HG02884 (cell line): Measurements from ENCODE around the gene SLC19A1.
A peak's percentile ranks its signal among the peaks of the same experiment; 100 is the strongest.

Experiments used
- ATAC-seq: cut with Tn5 transposase; IDR thresholded peaks from one replicate; pipeline ENCODE4 v1.9.1; 2021; ENCODE audit warnings: mild to moderate bottlenecking, moderate library complexity; ENCODE audit not compliant: unreplicated experiment

The SLC19A1 gene

DNA sequence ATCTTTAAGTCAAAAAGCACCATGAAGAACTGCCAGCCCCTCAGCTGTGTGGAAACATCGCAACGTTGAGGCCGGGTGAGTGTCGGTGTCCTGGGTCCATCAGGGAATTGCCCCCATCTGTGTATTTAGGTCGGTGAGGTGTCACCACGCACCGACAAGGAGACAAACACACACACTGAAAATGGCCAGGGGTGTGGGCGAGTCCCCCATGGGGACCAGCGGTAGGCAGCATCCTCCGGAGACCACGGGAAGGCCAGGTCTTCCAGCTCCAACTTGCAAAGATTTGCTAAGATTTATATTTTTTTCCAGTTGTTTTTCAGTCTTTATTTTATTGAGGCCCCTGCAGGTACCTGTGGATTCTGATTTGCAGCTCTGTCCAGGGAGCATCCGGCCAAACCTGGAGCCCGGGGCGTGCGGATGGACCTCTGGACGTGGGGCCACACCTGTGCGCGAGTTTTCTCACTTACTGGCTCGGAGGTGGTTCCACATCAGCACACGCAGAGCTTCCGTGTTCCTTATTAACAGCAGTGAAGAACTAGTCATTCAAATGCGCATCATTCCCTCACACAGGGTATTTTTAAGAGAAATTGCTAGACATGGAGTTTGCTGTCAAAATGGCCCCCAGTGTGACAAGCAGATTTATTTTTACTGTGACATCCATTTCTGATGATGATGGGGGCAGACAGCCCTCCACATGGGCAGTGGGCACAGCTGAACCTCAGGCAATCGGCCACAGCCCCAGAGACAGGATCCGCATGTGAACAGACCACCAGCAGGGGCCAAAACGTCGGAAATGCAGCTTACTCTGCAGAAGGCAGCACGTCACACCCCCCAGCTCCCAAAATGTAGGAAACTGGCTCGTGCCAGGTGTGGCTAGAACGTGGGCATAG, 17.2 kb upstream of the SLC19A1 start:
- ATAC-seq, result no peak

DNA sequence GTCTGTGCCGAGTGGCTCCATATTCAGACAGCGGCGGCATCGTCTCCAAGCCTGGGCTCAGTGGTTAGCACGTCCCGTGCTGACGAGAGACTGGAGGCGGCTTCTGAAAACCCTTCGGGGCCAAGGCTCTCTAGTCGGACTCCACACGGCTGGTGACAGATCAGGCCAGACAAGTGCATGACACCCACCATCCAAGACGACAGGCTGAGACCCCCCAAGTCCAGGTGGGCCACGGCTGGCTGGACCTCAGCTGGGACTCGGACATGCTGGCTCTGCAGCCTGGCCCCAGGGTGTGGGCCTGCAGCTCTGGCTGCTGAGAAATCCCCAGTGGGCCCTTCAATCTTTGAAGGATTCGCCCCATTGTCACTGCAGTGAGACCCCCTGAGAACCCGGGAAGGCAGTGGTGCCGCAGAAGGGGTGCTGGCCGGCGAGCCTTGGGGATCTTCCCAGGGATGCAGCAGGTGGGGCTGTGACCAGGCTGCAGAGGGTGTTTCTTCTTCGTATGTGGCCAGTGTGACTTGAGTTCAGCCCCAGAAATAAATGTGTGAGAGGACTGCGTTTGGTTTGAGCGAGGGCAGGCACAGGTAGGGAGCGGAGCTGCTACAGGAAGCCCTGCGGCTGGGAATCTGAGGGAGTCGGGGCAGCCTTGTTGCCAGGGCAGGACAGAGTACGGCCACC, 15.9 kb upstream of the SLC19A1 start:
- ATAC-seq, result no peak

DNA sequence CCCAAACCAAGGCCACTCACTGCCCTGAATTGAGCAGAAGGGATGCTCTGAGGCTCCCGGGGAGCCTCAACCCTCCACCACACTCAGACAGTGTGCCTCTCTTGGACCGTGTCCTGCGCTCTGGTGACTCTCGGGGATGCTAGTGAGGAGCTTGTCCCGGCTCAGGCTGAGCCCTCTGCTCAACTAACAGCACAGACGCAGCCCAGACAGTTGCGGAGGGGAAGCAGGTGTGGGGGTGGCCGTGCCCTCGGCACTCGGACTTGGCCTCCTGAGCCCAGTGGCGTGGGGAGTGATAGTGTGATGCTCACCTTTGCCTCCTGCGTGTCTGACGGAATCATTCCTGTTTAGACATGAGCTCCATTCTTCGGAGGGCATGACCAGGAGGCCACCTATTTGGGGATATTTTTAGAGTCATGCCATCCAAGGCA, 15.4 kb upstream of the SLC19A1 start:
- ATAC-seq, result no peak

DNA sequence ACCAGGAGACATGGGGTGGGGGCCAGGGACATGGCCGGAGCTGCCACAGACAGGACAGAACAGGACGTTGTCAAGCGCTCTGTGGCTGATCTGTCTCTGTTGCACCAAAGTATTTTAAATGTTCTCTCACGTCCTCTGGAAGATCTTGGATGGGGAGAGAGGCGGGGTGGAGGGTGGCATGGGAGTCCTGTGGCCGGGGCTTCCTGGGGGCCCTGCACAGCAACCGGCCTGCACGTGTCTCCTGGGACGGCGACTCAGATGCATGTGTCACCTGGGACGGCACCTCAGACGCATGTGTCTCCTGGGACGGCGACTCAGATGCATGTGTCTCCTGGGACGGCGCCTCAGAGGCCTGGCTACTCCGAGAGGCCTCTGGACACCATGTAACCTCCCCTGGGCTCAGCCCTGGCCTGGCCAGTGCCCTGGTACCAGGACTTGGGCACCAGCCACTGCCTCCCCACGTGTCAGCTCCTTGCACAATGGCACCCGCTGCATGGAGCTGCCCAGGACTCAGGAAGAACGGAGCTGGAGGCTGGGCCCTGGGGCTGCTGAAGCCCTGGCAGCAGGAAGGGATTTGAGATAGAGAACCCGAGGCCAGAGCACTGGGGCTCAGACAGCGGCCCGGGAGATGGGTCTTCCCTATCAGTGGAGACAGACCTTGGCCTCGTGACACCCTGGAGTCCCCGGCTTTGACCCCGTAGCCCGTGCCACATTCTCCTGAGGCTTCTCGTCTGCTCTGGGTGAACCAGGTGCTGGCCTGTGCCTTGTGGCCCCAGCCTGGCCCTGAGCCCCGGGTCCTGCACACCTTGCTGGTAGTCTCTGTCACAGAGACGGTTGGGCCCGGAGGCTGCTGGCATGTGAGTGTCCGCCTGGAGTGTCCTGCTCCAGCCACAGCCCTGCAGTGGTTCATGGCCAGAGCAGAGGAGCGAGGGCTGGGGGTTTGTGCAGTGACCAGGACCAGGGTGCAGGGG, 14.7 kb upstream of the SLC19A1 start:
- ATAC-seq, result no peak

DNA sequence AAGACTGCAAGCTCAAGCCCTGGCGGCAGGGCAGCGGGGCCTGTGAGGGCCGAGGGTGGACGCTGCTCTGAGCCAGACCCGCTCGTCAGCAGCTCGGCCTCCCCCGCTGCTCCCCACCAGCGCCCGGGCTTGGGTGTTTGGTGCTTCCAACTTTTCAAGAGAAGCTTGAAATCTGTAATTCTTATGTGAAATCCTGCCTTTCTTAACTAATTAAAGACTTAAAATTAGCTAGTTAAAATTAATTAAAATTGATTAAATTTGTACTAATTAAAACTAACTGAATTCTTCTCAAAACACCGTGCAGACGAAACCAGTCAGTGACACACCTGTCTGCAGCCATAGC, 14.0 kb upstream of the SLC19A1 start:
- no peak for ATAC-seq

DNA sequence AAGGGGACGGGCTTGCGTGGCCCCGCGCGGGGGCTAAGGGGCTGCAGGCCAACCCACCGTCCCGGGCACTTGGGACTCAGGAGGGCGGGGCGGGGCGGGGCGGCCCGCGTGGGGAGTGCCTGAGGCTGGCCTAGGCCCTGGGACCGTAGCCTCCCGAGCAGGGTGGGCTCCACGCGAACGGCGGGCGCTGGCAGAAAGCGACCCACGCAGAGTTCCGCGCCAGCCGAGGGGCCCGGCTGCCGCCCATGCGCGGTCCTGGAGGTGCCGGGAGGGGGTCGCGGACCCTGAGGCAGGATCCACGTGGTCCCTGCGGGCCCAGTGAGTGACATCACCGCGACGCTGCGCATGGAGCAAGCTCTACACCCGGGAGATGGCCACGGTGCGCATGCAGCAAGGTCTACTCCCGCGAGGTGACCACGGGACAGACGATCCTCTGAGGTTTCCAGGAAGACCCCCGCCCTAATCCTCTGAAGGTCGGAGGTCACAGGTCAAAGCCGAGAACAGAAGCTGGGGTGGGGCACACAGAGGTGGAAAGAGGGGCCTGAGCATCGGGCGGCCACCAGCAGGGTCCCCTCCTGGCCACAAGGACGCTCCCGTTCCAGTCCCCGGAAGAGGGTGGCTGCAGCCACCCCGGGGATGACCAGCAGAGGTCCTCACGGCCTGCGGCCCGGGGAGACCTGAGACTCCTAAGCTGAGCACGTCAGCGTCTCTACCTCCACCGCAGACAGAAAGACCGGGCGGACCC, 13.5 kb upstream of the SLC19A1 start:
- no peak for ATAC-seq

DNA sequence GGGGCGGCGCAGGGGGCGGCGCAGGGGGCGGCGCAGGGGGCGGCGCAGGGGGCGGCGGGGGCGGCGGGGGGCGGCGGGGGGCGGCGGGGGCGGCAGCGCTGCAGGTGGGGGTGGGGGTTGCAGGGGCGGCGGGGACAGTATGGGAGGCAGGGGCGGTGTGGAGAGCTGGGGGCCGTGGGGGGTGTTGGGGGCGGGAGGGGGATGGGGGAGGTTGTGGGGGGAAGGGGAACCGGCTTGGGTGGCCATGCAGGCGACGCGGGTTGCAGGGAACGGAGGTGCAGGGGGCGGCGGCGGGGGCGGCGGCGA, 13.0 kb upstream of the SLC19A1 start:
- no peak for ATAC-seq

DNA sequence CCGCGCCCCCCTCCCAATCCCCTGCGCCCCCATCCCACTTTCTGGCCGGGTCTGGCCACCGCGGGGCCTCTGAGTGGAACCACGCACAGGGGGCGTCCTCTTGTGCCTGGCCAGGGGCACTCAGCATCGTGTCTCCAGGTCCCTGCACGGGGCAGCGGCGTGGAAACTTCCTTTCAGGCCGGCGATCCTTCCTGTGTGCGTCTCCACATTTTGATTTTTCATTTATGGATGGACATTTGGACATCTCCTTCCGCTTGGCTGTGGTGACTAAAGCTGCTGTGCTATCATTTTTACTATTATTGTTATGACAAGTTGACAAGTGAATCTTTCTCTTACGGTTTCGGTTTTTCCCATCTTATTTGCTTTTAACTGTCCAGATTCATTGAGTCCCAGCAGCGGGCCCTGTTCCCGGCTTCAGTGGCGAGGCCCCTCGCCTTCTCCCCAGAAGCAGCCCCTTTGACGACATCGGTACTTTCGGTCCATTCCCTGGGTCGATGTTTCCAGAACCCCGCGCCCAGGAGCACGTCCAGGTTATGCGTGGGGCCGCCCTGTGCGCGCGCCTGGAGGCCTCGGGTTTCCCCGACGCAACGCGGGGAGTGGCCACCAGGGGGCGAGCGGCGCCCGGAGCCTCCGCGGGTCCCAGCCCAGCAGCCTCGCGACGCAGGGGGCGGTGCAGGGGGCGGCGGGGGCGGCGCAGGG, 12.4 kb upstream of the SLC19A1 start:
- peak; percentile 45 for ATAC-seq

DNA sequence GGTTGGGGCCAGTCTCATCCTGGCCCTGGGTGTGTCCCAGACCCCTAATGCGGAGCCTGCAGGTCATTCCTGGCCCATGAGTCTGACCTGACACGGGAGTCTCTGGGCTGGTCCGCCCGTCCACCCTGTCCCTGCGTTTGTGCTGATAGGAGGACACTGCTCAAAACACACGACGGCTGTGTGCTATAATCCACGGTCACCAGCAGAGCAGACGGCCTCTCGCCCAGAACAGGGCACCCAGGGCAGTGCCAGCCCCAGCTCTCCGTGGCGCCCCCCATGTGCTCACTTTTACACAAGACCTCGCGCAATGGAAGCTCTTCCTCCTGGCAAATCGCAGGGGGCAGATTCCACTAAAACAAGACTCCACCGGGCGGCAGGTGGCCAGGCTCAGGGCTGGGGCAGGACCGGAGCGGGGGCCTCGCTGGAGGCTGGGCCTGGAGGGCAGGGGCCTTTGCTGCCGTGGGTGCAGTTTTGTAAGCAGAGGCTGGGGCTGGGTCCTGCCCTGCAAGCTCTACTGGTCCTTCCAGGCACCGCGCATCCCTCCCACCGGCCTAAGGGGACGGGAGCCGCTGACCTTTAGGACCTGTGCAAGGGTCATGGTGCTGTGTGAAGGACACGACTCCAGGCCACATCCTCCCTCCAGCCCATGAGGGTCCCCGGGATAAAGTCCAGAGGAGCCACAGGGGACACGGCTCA, 10.6 kb upstream of the SLC19A1 start:
- no peak for ATAC-seq

DNA sequence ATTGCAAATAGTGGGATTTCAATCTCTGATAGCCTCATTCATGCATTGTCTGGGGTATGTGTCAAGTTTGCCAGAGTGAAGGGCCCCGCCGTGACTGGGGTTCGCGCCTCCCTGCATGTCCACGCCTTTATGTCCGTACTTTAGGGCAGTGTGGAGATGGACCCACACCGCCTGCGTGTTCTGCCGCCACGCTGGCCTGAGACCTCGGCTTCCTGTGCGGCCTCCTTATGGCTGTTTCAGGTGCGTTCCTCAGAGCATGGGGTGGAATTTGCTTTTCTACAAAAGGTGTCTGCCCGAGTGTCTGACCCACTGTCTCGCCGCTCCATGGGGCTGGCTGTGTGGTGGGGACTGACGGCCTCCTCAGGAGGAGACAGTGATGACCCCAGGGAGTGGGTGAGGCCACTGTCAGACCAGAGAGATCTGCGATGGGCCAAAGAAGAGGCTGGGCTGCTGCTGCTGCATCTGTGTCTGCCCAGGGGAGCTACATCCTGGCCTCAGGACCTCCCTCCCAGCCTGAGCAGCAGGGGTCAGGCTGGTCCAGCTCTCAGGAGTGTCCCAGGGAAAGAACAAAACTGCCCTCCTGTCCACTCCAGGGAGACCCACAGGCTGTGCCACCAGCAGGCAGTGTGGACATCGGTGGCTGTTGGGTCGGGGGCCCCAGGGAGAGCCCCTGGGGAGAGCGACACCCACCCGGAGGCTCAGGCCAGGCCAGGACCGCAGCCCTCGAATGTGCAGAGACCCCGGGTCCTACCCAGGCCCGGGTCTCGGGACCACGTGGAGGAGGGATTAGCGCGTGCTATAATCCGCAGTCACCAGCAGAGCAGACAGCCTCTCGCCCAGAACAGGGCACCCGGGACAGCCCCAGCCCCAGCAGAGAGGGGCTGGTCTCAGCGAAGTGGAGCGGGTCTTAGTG, 9.8 kb upstream of the SLC19A1 start:
- ATAC-seq, result no peak

DNA sequence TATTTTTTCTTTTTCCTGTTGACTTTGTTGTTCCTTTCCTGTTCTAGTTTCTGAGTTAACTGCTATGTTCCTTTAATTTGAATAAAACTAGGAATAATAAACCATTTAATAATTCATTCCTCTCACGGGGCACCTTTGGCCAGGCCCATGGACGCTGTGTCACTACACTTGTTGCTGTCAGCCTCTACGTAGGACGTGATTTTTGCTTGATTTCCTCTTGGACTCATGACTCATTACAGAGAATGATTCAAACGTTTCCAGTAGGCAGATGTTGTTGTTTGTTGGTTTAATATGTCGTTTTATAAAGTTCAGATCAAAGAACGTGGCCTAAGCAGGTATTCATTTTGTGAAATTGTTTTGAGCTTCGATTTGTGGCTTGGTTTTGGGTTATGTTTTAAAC, 9.1 kb upstream of the SLC19A1 start:
- ATAC-seq, result no peak

DNA sequence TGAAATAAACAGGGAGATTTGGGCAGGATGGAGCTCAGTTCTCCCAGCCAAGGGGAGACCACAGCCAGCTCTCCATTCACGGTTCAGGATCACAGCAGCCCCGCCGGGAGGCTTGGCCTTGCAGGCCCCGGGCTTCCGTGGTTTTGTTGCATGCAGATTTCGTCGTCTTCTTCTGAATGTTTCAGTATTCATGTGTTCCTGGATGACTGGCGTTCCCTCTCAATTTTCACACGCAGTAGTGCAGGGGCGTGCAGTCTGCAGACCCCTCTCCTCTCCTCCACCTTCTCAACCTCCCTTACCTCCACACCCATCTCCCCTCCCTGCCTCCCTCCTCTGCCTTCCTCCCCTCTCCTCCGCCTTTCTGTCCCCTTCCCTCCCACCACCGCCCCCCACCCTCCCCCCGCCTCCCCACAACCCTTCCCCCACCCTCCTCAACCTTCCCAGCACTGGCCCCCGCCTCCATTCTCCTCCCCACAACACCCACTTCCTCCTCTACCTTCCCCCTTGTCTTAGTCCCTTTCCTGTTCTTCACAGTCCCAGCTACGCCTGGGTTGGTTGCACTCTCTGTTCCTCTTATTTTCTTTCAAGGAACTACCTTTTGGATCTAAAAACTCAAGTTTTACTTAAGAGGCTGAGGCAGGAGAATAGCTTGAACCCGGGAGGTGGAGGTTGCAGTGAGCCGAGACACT, 8.4 kb upstream of the SLC19A1 start:
- ATAC-seq, result no peak

DNA sequence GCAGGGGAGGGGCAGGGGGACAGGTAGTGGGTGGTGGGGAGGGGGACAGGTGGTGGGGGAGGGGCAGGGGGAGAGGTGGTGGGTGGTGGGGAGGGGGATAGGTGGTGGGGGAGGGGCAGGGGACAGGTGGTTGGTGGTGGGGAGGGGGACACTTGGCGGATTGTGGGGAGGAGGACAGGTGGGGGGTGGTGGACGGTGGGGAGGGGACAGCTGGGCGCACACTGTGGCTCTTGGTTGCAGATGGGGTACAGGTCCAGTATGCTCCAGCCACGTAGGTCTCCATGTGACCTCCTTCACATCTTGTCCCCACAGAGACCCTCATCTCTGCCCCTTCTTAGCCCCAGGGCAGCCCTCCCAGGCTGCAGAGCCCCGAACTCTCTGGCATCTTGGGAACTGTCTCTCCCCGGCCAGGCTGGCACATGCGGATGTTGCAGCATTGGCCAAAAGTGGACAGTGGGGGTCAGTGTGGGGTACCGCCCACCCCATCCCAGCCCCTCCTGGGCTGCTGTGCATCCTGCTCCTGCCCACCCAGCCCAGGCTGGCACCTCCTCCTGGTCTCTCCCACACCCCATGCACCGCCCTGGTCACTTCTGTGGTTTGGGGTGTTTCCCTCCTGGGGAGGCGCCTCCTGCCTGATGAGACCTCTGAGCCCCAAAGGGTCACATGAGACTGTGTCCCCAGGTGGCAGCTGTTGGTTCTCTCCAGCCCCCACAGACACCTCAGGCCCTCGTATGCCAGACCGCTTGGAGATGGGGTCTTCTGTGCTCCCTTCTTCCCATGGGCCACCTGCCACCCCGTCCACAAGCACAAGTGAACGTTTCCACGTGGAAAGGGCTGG, 7.6 kb upstream of the SLC19A1 start:
- ATAC-seq, result no peak

DNA sequence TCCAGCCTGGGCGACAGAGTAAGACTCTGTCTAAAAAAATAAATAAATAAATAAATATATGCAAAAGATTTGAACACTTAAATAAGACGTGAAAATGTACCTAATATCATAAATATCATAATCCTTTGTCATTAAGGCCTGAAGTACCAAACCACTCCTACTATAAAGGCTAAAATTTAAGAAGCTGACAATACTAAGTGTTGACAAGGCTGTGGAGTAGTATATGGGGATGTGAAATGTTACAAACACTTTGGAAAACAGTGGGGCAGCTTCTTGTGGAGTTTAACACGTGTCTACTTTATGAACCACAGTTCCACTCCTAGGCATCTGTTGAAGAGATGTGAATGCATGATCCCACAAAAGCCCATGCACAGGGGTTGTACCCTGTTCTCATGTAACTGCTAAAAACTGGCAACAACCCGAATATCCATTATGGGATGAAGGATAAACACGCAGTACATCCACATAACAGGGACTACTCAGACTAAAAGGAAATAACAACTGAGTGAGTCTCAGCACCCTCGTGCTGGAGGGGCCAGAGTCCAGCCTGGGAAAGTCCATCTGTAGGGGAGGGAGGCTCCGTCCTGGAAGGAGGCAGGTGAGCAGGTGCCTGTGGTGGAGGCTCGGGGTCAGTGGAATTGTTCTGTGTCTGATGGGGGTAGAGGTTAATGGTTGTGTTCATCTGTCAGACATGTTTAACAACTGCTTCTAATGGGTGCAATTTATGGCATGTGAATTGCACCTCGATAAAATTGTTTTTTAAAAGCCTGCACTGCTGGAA, 6.7 kb upstream of the SLC19A1 start:
- ATAC-seq, result no peak

DNA sequence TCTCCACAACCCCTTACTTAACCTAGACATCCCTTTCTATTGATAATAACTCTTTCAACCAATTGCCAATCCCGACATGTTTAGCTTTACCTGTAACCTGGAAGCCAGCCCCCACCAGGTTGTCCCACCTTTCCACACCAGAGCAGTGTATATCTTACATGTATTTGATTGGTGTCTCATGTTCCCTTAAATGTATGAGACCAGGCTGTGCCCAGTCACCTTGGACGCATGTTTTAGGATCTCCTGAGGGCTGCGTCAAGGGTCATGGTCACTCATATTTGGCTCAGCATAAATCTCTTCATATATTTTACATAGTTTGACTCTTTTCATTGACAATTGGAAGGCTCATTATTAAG, 5.3 kb upstream of the SLC19A1 start:
- ATAC-seq, result no peak
